ENCODE results near the gene ZGPAT. TPM values are rescaled to one million over a fixed set of nuclear protein-coding genes. Genes with fewer than 3 reads are reported as not detected.

Gene ZGPAT
- total RNA-seq, 6 donors from 2014 or later = 24.8 to 70.2 (median 36.8) TPM

- ATAC-seq (ENCODE audit: low FRiP score in 2 of 2) (no peak), DNase-seq (no peak)
- no peaks in the 10 kb centered on the region for H3K9me3 ChIP-seq
- 89 to 92% methylated on average over 14 of the region's 14 CpGs for WGBS, 2 donors
- peaks cover 0 to 3% (median 2%) of the 10 kb centered on the region in 4 donors for H3K4me1 ChIP-seq
- no peak for TF ChIP-seq POLR2A (IDR thresholded peaks at IDR 0.05)
- TF ChIP-seq EP300 (IDR thresholded peaks at IDR 0.05) = no peak
- no peak for TF ChIP-seq CTCF (IDR thresholded peaks at IDR 0.05)
- H3K27ac ChIP-seq = no peak overlapping the region
- H3K4me3 ChIP-seq = no peak overlapping the region
- H3K27me3 ChIP-seq = no peaks in the 10 kb centered on the region
- peaks cover 0 to 4% (median 0%) of the 10 kb centered on the region in 4 donors for H3K36me3 ChIP-seq
Observed at GRCh38 chr20:63781181-63781580, 73.3 kb downstream of the ZGPAT start.

DNA sequence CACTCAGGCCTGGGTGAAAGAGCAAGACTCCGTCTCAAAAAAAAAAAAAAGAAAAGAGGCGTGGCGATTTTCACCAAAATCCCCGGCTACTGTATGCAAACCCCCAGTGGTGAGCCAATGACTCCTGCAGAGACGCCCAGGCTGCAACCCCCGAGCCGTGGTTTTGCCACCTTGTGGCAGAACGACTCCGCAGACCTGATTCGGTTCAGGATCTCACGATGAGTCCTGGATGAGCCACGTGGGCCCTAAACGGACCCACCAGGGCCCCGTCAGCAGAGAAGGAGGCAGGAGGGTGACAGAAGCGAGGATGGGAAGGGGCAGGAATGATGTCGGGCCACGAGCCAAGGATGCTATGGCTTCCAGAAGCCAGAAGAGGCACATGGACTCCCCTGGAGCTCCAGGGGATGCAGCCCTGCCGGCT lies 74.2 kb downstream of the ZGPAT start:
- Histone ChIP-seq H3K4me1 (peaks cover 0 to 7% (median 6%) of the 10 kb centered on the region in 4 donors), H3K27ac (no peak overlapping the region), H3K36me3 (peaks cover 0 to 4% (median 0%) of the 10 kb centered on the region in 4 donors), H3K27me3 (no peaks in the 10 kb centered on the region), H3K9me3 (no peaks in the 10 kb centered on the region), H3K4me3 (no peak overlapping the region)
- TF ChIP-seq POLR2AphosphoS5 (IDR thresholded peaks at IDR 0.05) (no peak), CTCF (IDR thresholded peaks at IDR 0.05) (no peak), POLR2A (IDR thresholded peaks at IDR 0.05) (no peak), EP300 (IDR thresholded peaks at IDR 0.05) (no peak)
- ATAC-seq (ENCODE audit: low FRiP score in 2 of 2) = no peak
- no peak for DNase-seq
- WGBS, 2 donors = 79 to 85% methylated on average over 17 of the region's 18 CpGs

DNA sequence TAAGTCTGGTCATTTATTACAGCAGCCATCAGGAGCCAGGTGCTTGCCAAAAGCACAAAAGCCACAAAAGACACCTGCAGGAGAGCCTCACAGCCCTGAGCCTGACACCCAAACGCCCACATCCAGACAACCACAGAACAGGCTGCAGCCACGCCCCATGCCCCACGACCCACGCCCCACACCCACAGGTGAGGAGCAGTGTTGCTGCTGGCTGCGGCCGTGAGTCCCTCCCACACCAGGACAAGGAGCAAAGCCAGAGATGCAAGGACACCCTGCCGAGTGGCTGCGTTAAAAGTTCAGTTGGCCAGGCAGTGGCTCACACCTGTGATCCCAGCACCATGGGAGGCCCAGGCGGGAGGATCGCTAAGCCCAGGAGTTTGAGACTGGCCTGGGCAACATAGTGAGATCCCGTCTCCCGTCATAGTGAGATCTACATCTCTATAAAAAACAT lies 74.7 kb downstream of the ZGPAT start:
- no peaks in the 10 kb centered on the region for H3K9me3 ChIP-seq
- no peak for ATAC-seq (ENCODE audit: low FRiP score in 2 of 2)
- H3K27me3 ChIP-seq = no peaks in the 10 kb centered on the region
- TF ChIP-seq POLR2AphosphoS5 (IDR thresholded peaks at IDR 0.05) (no peak), EP300 (IDR thresholded peaks at IDR 0.05) (no peak), CTCF (IDR thresholded peaks at IDR 0.05) (no peak), POLR2A (IDR thresholded peaks at IDR 0.05) (no peak)
- peaks cover 0 to 7% (median 6%) of the 10 kb centered on the region in 4 donors for H3K4me1 ChIP-seq
- peaks cover 0 to 4% (median 0%) of the 10 kb centered on the region in 4 donors for H3K36me3 ChIP-seq
- H3K27ac ChIP-seq = no peak overlapping the region
- no peak for DNase-seq
- H3K4me3 ChIP-seq = no peak overlapping the region
- WGBS, 2 donors = 88 to 97% methylated on average over 8 to 12 of the region's 12 CpGs

DNA sequence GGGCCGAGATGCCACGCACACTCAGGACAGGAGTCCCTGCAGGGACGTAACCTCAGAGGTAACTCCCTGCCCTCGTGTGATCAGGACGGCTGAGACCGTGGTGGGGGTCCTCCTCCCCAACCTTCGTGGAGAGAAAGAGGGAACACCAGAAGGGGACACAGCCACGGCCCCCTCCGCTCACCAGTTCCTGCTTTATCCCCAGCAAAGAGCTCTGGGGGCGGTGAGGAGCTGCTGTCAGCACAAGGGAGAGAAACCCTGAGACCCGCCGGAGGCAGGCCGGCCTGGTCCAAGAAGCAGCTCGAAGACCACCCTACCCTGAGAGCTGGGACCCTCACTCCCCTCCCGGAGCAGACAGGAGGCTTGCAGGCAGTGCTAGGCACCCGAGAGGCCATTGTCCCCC lies 76.1 kb downstream of the ZGPAT start:
- H3K36me3 ChIP-seq = peaks cover 0 to 9% (median under 1%) of the 10 kb centered on the region in 4 donors
- H3K9me3 ChIP-seq = no peaks in the 10 kb centered on the region
- DNase-seq (no peak), ATAC-seq (ENCODE audit: low FRiP score in 2 of 2) (no peak)
- no peak overlapping the region for H3K4me3 ChIP-seq
- H3K27me3 ChIP-seq = no peaks in the 10 kb centered on the region
- TF ChIP-seq CTCF (IDR thresholded peaks at IDR 0.05) = no peak
- no peak for TF ChIP-seq EP300 (IDR thresholded peaks at IDR 0.05)
- no peak for TF ChIP-seq POLR2AphosphoS5 (IDR thresholded peaks at IDR 0.05)
- no peak for TF ChIP-seq POLR2A (IDR thresholded peaks at IDR 0.05)
- H3K4me1 ChIP-seq = peaks cover 0 to 7% (median 6%) of the 10 kb centered on the region in 4 donors
- H3K27ac ChIP-seq = no peak overlapping the region
- WGBS, 2 donors = 83 to 86% methylated on average over 8 to 16 of the region's 16 CpGs

DNA sequence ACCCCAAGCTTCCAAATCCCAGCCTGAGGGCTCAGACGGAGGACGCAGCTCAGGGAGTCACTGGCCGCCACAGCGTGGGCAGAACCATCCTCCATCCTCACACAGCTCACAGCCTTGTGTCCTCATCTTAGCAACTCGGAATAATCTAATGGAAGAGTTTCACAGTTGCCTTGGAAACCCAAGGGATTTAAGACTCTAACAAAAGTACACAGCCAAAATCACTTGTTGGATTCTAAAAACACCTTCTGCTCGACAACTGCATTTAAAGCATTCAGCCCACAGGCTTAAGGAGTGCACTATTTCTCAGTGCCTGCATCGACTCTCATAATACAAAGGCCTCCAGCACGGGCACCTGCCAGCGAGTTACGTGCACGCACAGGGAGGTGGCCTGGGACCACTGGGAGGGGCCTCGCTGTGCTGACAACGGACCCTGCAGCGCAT lies 77.9 kb downstream of the ZGPAT start:
- Histone ChIP-seq H3K27me3 (no peaks in the 10 kb centered on the region), H3K4me1 (peaks cover 4 to 7% (median 6%) of the 10 kb centered on the region in 4 donors), H3K36me3 (peaks cover 0 to 25% (median 15%) of the 10 kb centered on the region in 4 donors), H3K9me3 (no peaks in the 10 kb centered on the region), H3K27ac (no peak overlapping the region), H3K4me3 (no peak overlapping the region)
- DNase-seq (no peak), ATAC-seq (ENCODE audit: low FRiP score in 2 of 2) (no peak)
- 73 to 75% methylated on average over 13 to 14 of the region's 14 CpGs for WGBS, 2 donors
- no peak for TF ChIP-seq POLR2AphosphoS5 (IDR thresholded peaks at IDR 0.05)
- no peak for TF ChIP-seq EP300 (IDR thresholded peaks at IDR 0.05)

Small RNA genes within 50 kb of the gene (small RNA-seq; reads per million reads assigned to genes)
- gene LIME1 (0 reads per million in 4 donors), gene TNFRSF6B (0 reads per million in 4 donors)

Other genes with a start within 250 kb of the ZGPAT start
- gene KCNQ2, start 235.4 kb upstream of the ZGPAT start, total RNA-seq = under 1 TPM in 1 of 6 donors, not detected in 5; 0.66 TPM
- gene EEF1A2, start 209.0 kb upstream of the ZGPAT start, total RNA-seq = 1 to 10 TPM in 2 of 6 donors, under 1 TPM in 2, not detected in 2; 0.61 to 1.6 (median 1.1) TPM
- gene PPDPF, start 187.3 kb upstream of the ZGPAT start, total RNA-seq = 100 to 1,000 TPM in 5 of 6 donors, 10 to 100 TPM in 1; 91.1 to 468 (median 416) TPM
- gene PTK6, start 170.7 kb upstream of the ZGPAT start, total RNA-seq = 1 to 10 TPM; 3.3 to 9.8 (median 6.0) TPM
- gene SRMS, start 160.3 kb upstream of the ZGPAT start, total RNA-seq = not detected
- gene FNDC11, start 153.9 kb upstream of the ZGPAT start, total RNA-seq = 1 to 10 TPM in 4 of 6 donors, under 1 TPM in 2; 0.29 to 6.5 (median 1.4) TPM
- gene HELZ2, start 133.8 kb upstream of the ZGPAT start, total RNA-seq = 100 to 1,000 TPM in 1 of 6 donors, 10 to 100 TPM in 5; 40.1 to 102 (median 56.6) TPM
- gene GMEB2, start 80.9 kb upstream of the ZGPAT start, total RNA-seq = 10 to 100 TPM; 10.1 to 12.9 (median 12.4) TPM
- 10 to 100 TPM in 3 of 6 donors, 1 to 10 TPM in 3; 2.1 to 16.5 (median 9.1) TPM for gene STMN3, start 54.6 kb upstream of the ZGPAT start, total RNA-seq
- 10 to 100 TPM in 5 of 6 donors, 1 to 10 TPM in 1; 8.6 to 73.3 (median 32.5) TPM for gene RTEL1, start 49.7 kb upstream of the ZGPAT start, total RNA-seq
- 10 to 100 TPM; 13.8 to 34.8 (median 16.9) TPM for gene TNFRSF6B, start 11.4 kb upstream of the ZGPAT start, total RNA-seq
- gene ARFRP1, start 63 bp upstream of the ZGPAT start, total RNA-seq = 10 to 100 TPM; 26.8 to 56.4 (median 46.3) TPM
- gene LIME1, start 28.6 kb downstream of the ZGPAT start, total RNA-seq = 10 to 100 TPM; 12.4 to 51.3 (median 15.3) TPM
- 100 to 1,000 TPM in 1 of 6 donors, 10 to 100 TPM in 5; 28.8 to 106 (median 71.9) TPM for gene SLC2A4RG, start 31.7 kb downstream of the ZGPAT start, total RNA-seq
- gene ZBTB46, start 123.2 kb downstream of the ZGPAT start, total RNA-seq = 10 to 100 TPM in 4 of 6 donors, 1 to 10 TPM in 2; 7.6 to 25.3 (median 11.6) TPM
- gene ABHD16B, start 153.5 kb downstream of the ZGPAT start, total RNA-seq = under 1 TPM in 1 of 6 donors, not detected in 5; 0.23 TPM
- 100 to 1,000 TPM in 1 of 6 donors, 10 to 100 TPM in 5; 64.2 to 103 (median 79.4) TPM for gene TPD52L2, start 157.2 kb downstream of the ZGPAT start, total RNA-seq
- gene DNAJC5, start 187.1 kb downstream of the ZGPAT start, total RNA-seq = 10 to 100 TPM; 44.6 to 66.0 (median 60.7) TPM
- gene UCKL1, start 248.4 kb downstream of the ZGPAT start, total RNA-seq = 100 to 1,000 TPM in 1 of 6 donors, 10 to 100 TPM in 5; 23.0 to 103 (median 37.3) TPM

Data from upper lobe of left lung (tissue), 6 donors.